OCI-LY1 (cell line): Measurements from ENCODE around the gene ZSWIM8.
"Not testable (repeated sequence)": the region's sequence is repeated elsewhere in the genome, so short reads cannot be mapped to it uniquely, and the experiment has no call there.

ENCODE experiments used
- EZH2 ChIP-seq: fragments of 200-600 bp; sonication (generic), shearing (Covaris generic); IDR thresholded peaks from 2 replicates; pipeline ENCODE4 v1.8.0; 2017; ENCODE audit warnings: borderline replicate concordance, mixed run types, mild to moderate bottlenecking, antibody characterized with exemption, low read length, moderate library complexity, mixed read lengths
- TF ChIP-seq, protein P1 (sequence below): fragments of 200-600 bp; sonication (generic), shearing (Covaris generic); IDR thresholded peaks from 2 replicates; pipeline ENCODE4 v1.5.1; 2017; ENCODE audit warnings: mild to moderate bottlenecking, antibody characterized with exemption, low read length, moderate library complexity, mixed read lengths

- not testable (repeated sequence) for TF ChIP-seq EZH2
- TF ChIP-seq, protein P1, sequence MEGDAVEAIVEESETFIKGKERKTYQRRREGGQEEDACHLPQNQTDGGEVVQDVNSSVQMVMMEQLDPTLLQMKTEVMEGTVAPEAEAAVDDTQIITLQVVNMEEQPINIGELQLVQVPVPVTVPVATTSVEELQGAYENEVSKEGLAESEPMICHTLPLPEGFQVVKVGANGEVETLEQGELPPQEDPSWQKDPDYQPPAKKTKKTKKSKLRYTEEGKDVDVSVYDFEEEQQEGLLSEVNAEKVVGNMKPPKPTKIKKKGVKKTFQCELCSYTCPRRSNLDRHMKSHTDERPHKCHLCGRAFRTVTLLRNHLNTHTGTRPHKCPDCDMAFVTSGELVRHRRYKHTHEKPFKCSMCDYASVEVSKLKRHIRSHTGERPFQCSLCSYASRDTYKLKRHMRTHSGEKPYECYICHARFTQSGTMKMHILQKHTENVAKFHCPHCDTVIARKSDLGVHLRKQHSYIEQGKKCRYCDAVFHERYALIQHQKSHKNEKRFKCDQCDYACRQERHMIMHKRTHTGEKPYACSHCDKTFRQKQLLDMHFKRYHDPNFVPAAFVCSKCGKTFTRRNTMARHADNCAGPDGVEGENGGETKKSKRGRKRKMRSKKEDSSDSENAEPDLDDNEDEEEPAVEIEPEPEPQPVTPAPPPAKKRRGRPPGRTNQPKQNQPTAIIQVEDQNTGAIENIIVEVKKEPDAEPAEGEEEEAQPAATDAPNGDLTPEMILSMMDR: not testable (repeated sequence)
Observed at GRCh38 chr10:73740501-73741254, 44.7 kb upstream of the ZSWIM8 start.
